ENCODE results near the gene ATP1A1.

GRCh38 chr1:116431870-116432500 lies 58.9 kb downstream of the ATP1A1 start:
- TF ChIP-seq CTCF (IDR thresholded peaks at IDR 0.05; ENCODE audit: low read depth, low read length) (no peak), MYC (IDR thresholded peaks at IDR 0.05; ENCODE audit: low read depth, low read length) (no peak), POLR2A (IDR thresholded peaks at IDR 0.05; ENCODE audit: extremely low read depth, insufficient read length) (no peak)
